Tibial nerve (tissue), 4 donors: ENCODE measurements around the gene PPP1R18. TPM values are rescaled to one million over a fixed set of nuclear protein-coding genes. Genes with fewer than 3 reads are reported as not detected.

Experiments used
- DNase-seq, 2 donors: peaks; one replicate each; pipeline ENCODE4 v3.0.0-alpha.2; 2019; ENCODE audit warnings: low spot score in 2 of 2
- H3K27ac ChIP-seq, 4 donors: fragments of 200-600 bp; sonication (generic) in 3 of 4; one replicate each; pipeline ENCODE4 v1.5.1; 2017 to 2019; ENCODE audit warnings: mild to moderate bottlenecking in 1 of 4
- H3K27me3 ChIP-seq, 2 donors: fragments of 200-600 bp; sonication (generic) in 1 of 2; one replicate each; pipeline versions ENCODE4 v1.5.1 to v1.6.0; 2017 to 2019
- H3K36me3 ChIP-seq, 3 donors: fragments of 200-600 bp; sonication (generic); one replicate each; pipeline ENCODE4 v1.5.1; 2018 to 2019
- H3K4me1 ChIP-seq, 4 donors: fragments of 200-600 bp; sonication (generic) in 3 of 4; one replicate each; pipeline ENCODE4 v1.5.1; 2017 to 2019
- H3K4me3 ChIP-seq, 4 donors: fragments of 200-600 bp; sonication (generic) in 3 of 4; one replicate each; pipeline ENCODE4 v1.5.1; 2017 to 2019; ENCODE audit warnings: mild to moderate bottlenecking in 1 of 4, moderate library complexity in 1 of 4
- H3K9me3 ChIP-seq, 4 donors: fragments of 200-600 bp; sonication (generic) in 3 of 4; one replicate each; pipeline ENCODE4 v1.5.1; 2017 to 2019
- CTCF ChIP-seq, 5 experiments: fragments of 200-600 bp in 3 of 5; fragments of 450-650 bp in 2 of 5; sonication (generic) in 3 of 5; IDR thresholded peaks; one replicate each; pipeline ENCODE4 v1.5.1; 2016 to 2019; ENCODE audit warnings: antibody characterized with exemption in 5 of 5, mild to moderate bottlenecking in 3 of 5, moderate library complexity in 2 of 5
- EP300 ChIP-seq, 2 donors: sonication (generic); formaldehyde crosslinking; IDR thresholded peaks; one replicate each; pipeline ENCODE4 v1.6.1; 2017; ENCODE audit warnings: antibody characterized with exemption in 2 of 2, mild to moderate bottlenecking in 1 of 2
- POLR2A ChIP-seq, 2 donors: fragments of 450-650 bp; IDR thresholded peaks; one replicate each; pipeline ENCODE4 v1.6.1; 2017; ENCODE audit warnings: antibody characterized with exemption in 2 of 2, mild to moderate bottlenecking in 2 of 2, moderate library complexity in 2 of 2
- WGBS, 2 donors: methylation state at CpG; one replicate each; pipeline ENCODE4 v1.1.5; 2018; 5-methylcytosine and 5-hydroxymethylcytosine counted together
- total RNA-seq, 4 donors: library from RNA; depleted of rRNA; stranded (reverse); fragments of >200 nt; gene quantifications; one replicate each; pipeline ENCODE4 v1.1.0, GENCODE V29; 2016

Gene PPP1R18
- total RNA-seq, 4 donors from 2014 or later: 26.6 to 48.0 (median 35.5) TPM

DNA sequence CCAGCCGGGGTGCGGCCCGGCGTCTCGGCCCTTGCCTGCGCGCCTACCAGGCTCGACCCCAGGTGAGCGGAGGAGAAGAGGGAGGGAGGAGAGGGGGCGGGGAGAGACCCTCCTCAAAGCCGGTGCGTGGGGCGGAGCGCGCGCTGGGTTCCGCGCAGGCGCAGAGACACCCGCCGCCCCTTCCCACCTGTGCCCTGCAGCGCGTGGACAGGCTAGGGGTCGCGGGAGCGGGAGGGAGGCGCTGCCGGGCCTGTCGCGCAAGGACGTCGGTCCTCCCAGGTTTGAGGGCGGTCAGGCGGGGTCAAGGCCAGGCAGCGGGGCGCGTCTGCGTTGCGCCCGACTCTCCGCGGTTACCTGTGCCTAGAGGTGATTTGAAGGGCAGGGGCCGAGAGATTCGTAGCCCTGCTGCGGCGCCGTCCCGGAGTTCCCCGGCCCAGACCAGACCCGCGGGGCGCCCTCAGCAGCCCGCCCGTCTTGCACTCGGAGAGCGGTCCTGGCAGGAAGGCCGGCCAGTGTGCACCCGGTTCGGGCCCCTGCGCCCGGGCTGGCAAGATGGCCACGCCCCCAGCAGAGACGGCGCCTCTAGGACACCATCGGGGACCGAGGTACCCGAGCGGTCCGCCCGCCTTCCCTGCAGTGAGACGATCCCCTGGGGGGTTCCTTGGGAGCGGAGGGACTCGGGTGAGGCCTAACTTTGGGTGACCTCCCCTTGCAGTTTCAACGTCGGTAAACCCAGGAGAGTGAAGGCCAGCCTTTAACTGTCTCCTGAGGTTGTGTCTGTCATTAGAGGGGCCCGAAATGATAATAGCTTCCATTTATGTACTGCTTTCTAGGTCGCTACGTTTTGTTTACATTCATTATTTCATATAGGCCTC is 39.0 kb downstream of the PPP1R18 start:
- H3K27ac ChIP-seq: peak overlapping the region; percentile 82 to 97 (median 94)
- no peaks in the 10 kb centered on the region for H3K27me3 ChIP-seq
- peak; percentile 14 to 19 for DNase-seq
- H3K4me1 ChIP-seq: peaks cover 0 to 20% (median 7%) of the 10 kb centered on the region in 4 donors
- no peaks in the 10 kb centered on the region for H3K9me3 ChIP-seq
- TF ChIP-seq CTCF (IDR thresholded peaks at IDR 0.05): no peak
- TF ChIP-seq EP300 (IDR thresholded peaks at IDR 0.05): no peak
- TF ChIP-seq POLR2A (IDR thresholded peaks at IDR 0.05): no peak
- peak overlapping the region; percentile 81 to 98 (median 90) for H3K4me3 ChIP-seq
- 0% methylated on average over 39 to 54 of the region's 78 CpGs for WGBS, 2 donors
- peaks cover 0 to 52% (median 11%) of the 10 kb centered on the region in 3 donors for H3K36me3 ChIP-seq

GRCh38 chr6:30646450-30647241 is 39.8 kb downstream of the PPP1R18 start, which contains the start of gene C6orf136:
C6orf136 (plus strand) TSS chr6:30647133; CDS start chr6:30647232, 99 bp downstream.
- DNase-seq: peak; percentile 75 to 78
- WGBS, 2 donors: 10 to 14% methylated on average over 27 to 37 of the region's 37 CpGs
- no peaks in the 10 kb centered on the region for H3K9me3 ChIP-seq
- no peaks in the 10 kb centered on the region for H3K27me3 ChIP-seq
- peak within 1 kb of the TSS; percentile 82 to 97 (median 94) for H3K27ac ChIP-seq
- peaks cover 0 to 51% (median 7%) of the 10 kb centered on the region in 3 donors for H3K36me3 ChIP-seq
- H3K4me1 ChIP-seq: peaks cover 0 to 20% (median 7%) of the 10 kb centered on the region in 4 donors
- TF ChIP-seq EP300 (IDR thresholded peaks at IDR 0.05) (peak in 1 of 2 donors; percentile 3), CTCF (IDR thresholded peaks at IDR 0.05) (no peak)
- peak within 1 kb of the TSS; percentile 81 to 98 (median 90) for H3K4me3 ChIP-seq

- no peak for TF ChIP-seq CTCF (IDR thresholded peaks at IDR 0.05)
- no peak for TF ChIP-seq EP300 (IDR thresholded peaks at IDR 0.05)
- TF ChIP-seq POLR2A (IDR thresholded peaks at IDR 0.05): no peak
- DNase-seq: no peak
- Histone ChIP-seq H3K36me3 (peaks cover 0 to 51% (median 4%) of the 10 kb centered on the region in 3 donors), H3K27me3 (no peaks in the 10 kb centered on the region), H3K4me3 (no peak overlapping the region), H3K27ac (no peak overlapping the region), H3K4me1 (peaks cover 0 to 20% (median 7%) of the 10 kb centered on the region in 4 donors), H3K9me3 (no peaks in the 10 kb centered on the region)
- 71 to 77% methylated on average over 1 of the region's 1 CpG for WGBS, 2 donors
Measured at GRCh38 chr6:30645989-30646388, 40.5 kb downstream of the PPP1R18 start.

- DNase-seq: no peak
- Histone ChIP-seq H3K4me3 (no peak overlapping the region), H3K36me3 (peaks cover 4 to 53% (median 9%) of the 10 kb centered on the region in 3 donors), H3K27me3 (no peaks in the 10 kb centered on the region), H3K27ac (no peak overlapping the region), H3K9me3 (no peaks in the 10 kb centered on the region), H3K4me1 (peaks cover 0 to 20% (median 7%) of the 10 kb centered on the region in 4 donors)
- WGBS, 2 donors: 76% methylated on average over 5 of the region's 5 CpGs
- TF ChIP-seq EP300 (IDR thresholded peaks at IDR 0.05) (no peak), POLR2A (IDR thresholded peaks at IDR 0.05) (no peak), CTCF (IDR thresholded peaks at IDR 0.05) (no peak)
Measured at GRCh38 chr6:30644769-30645168, 41.7 kb downstream of the PPP1R18 start.
